HG02970 (cell line): ENCODE data around the gene MAPK14.
"Not testable (repeated sequence)": the region's sequence is repeated elsewhere in the genome, so short reads cannot be mapped to it uniquely, and the experiment has no call there.

Experiments
- ATAC-seq: cut with Tn5 transposase; IDR thresholded peaks from one replicate; pipeline ENCODE4 v1.9.1; 2021; ENCODE audit warnings: mild to moderate bottlenecking, moderate library complexity, moderate number of reproducible peaks; ENCODE audit not compliant: unreplicated experiment, low FRiP score

Gene MAPK14

GRCh38 chr6:36067374-36068011 lies 39.9 kb downstream of the MAPK14 start:
- no peak for ATAC-seq

- ATAC-seq, result no peak
These were observed 40.4 kb downstream of the MAPK14 start for GRCh38 chr6:36068012-36068392.

- ATAC-seq, result no peak
These were observed 41.0 kb downstream of the MAPK14 start for GRCh38 chr6:36068586-36068985.

- no peak for ATAC-seq
These were observed 42.0 kb downstream of the MAPK14 start for GRCh38 chr6:36069573-36069972.

- ATAC-seq, result no peak
These were observed 42.6 kb downstream of the MAPK14 start for GRCh38 chr6:36070252-36070651.

GRCh38 chr6:36071281-36071680 lies 43.7 kb downstream of the MAPK14 start:
- ATAC-seq, result no peak

GRCh38 chr6:36071714-36072113 lies 44.1 kb downstream of the MAPK14 start:
- no peak for ATAC-seq

- no peak for ATAC-seq
These were observed 45.1 kb downstream of the MAPK14 start for GRCh38 chr6:36072681-36073080.

- no peak for ATAC-seq
These were observed 46.0 kb downstream of the MAPK14 start for GRCh38 chr6:36073587-36073986.

GRCh38 chr6:36075656-36076055 lies 48.0 kb downstream of the MAPK14 start:
- ATAC-seq, result no peak

GRCh38 chr6:36076178-36077063 lies 48.8 kb downstream of the MAPK14 start:
- no peak for ATAC-seq

GRCh38 chr6:36078159-36078558 lies 50.6 kb downstream of the MAPK14 start:
- ATAC-seq, result no peak

- no peak for ATAC-seq
These were observed 52.0 kb downstream of the MAPK14 start for GRCh38 chr6:36079601-36080000.

GRCh38 chr6:36082318-36082717 lies 54.7 kb downstream of the MAPK14 start:
- ATAC-seq, result no peak

GRCh38 chr6:36083446-36083845 lies 55.8 kb downstream of the MAPK14 start:
- ATAC-seq, result no peak

- ATAC-seq, result not testable (repeated sequence)
These were observed 60.6 kb downstream of the MAPK14 start for GRCh38 chr6:36088204-36088603.

- no peak for ATAC-seq
These were observed 61.4 kb downstream of the MAPK14 start for GRCh38 chr6:36089048-36089447.

GRCh38 chr6:36094238-36094637 lies 66.6 kb downstream of the MAPK14 start:
- no peak for ATAC-seq

- no peak for ATAC-seq
These were observed 67.3 kb downstream of the MAPK14 start for GRCh38 chr6:36094753-36095496.

- no peak for ATAC-seq
These were observed 68.1 kb downstream of the MAPK14 start for GRCh38 chr6:36095497-36096391.
